Epithelial cell of proximal tubule (primary cell): ENCODE results near the gene CPLX4. TPM values are rescaled to one million over a fixed set of nuclear protein-coding genes. Genes with fewer than 3 reads are reported as not detected.
A peak's percentile ranks its signal among the peaks of the same experiment; 100 is the strongest.

Experiments
- DNase-seq: peaks from one replicate; pipeline ENCODE4 v3.0.0-alpha.2; 2011; ENCODE audit warnings: low read depth
- H3K4me3 ChIP-seq: 2 replicates; pipeline ENCODE4 v1.5.1; 2011; ENCODE audit warnings: low read depth, mild to moderate bottlenecking, low read length
- CTCF ChIP-seq: conservative IDR thresholded peaks from 2 replicates; pipeline ENCODE4 v1.5.1; 2012; ENCODE audit warnings: low read depth, mild to moderate bottlenecking, low read length
- total RNA-seq: library from RNA; depleted of rRNA; stranded (reverse); fragments of >200 nt; gene quantifications from 2 replicates; pipeline ENCODE4 v1.2.3, GENCODE V29; 2015

Gene CPLX4
- total RNA-seq, 1 donor from 2014 or later, result not detected

GRCh38 chr18:59267503-59268126 is 50.8 kb downstream of the CPLX4 start:
- no peak for DNase-seq
- no peak overlapping the region for H3K4me3 ChIP-seq

GRCh38 chr18:59266886-59267502 is 51.5 kb downstream of the CPLX4 start:
- H3K4me3 ChIP-seq, result no peak overlapping the region
- no peak for DNase-seq
- TF ChIP-seq CTCF, result no peak

More at GRCh38 chr18:59267503-59268126, 50.8 kb downstream of the CPLX4 start:
- TF ChIP-seq CTCF, result no peak

DNA sequence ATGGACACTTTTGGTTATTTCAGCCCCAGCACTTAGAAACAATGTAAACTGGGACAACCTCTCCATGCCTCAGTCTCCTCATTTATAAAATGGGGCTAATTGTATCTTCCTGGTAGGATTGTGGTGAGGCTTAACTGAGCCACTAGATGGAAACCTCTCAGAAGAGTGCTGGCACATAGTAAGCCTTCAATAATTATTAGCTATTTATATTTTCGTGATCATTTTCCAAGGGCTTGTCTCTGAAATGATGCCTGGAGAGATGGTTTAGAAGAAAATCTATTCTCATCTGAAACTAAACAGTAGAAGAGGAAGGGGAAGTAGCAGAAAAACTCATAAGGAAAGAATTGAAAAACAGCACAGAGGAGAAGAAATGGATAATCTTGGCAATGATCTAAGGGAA is 52.0 kb downstream of the CPLX4 start:
- H3K4me3 ChIP-seq, result no peak overlapping the region
- no peak for TF ChIP-seq CTCF
- DNase-seq, result no peak

DNA sequence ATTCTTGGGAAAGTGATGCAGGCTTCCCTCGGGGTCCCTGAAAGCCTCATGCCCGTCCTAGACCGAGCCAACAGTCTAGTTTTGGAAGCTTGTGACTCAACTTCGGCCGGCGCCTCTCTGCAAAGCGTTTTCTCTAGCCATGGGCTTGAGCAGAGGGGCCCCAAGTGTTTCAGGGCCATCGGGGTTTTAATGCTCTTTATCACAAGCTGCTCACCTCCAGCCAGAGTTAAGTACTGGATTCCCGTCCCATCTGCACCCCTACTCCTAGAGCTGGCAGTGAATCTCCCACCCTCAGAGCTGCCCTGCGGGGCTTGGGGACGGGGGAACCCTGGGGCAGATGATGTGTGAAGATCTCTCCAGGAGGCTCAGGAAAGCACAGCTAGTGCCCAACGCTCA is 52.5 kb downstream of the CPLX4 start:
- no peak for TF ChIP-seq CTCF
- no peak overlapping the region for H3K4me3 ChIP-seq
- no peak for DNase-seq

DNA sequence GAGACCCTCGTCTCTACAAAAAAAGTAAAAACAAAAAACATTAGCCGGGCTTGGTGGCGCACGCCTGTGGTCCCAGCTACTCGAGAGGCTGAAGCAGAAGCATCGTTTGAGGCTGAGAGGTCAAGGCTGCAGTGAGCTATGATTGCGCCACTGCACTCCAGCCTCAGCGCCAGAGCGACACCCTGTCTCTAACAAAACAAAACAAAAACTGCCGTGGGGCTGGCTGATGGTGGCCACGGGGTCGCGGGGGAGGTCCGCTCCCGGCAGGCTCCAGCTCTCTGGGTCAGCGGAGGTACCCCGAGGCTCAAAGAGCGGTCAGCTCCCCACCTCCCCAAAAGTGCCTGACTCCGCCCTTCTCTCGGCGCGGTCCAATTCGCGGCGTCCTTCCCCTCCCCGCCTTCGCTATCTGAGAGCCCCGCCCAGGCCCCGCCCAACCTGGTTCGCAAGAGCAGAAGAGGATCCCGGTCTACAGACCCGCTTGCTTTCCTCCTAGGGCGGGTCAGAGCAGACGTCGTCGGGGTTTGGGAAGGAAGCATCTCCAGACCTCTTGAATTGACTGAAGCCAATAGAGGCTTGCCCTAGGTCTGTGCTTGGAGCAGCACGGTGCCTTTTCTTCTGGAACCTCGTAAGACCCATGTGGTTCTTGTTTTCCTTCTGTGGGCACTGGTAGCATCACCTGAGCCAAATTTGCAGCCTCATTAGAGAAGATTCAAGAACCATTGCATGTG is 53.0 kb downstream of the CPLX4 start:
- TF ChIP-seq CTCF, result no peak
- H3K4me3 ChIP-seq, result peak overlapping the region; percentile 6
- no peak for DNase-seq

- TF ChIP-seq CTCF, result no peak
- DNase-seq, result no peak
- no peak overlapping the region for H3K4me3 ChIP-seq
Measured at GRCh38 chr18:59264651-59265245, 53.7 kb downstream of the CPLX4 start.
